Esophagus squamous epithelium (tissue), 4 donors: ENCODE data around the gene SLC24A3.

ENCODE experiments used
- POLR2A ChIP-seq, 4 donors: fragments of 450-650 bp; IDR thresholded peaks; one replicate each; pipeline ENCODE4 v1.6.1; 2017; ENCODE audit warnings: antibody characterized with exemption in 4 of 4, mild to moderate bottlenecking in 4 of 4, moderate library complexity in 3 of 4
- TF ChIP-seq, protein P1 (sequence below), 6 experiments: fragments of 450-650 bp in 4 of 6; fragments of 200-600 bp in 2 of 6; sonication (generic) in 2 of 6; IDR thresholded peaks; one replicate each; pipeline ENCODE4 v1.5.1; 2016 to 2019; ENCODE audit warnings: antibody characterized with exemption in 6 of 6, mild to moderate bottlenecking in 4 of 6, moderate library complexity in 4 of 6

- TF ChIP-seq POLR2A (IDR thresholded peaks at IDR 0.05) = no peak
- TF ChIP-seq, protein P1, sequence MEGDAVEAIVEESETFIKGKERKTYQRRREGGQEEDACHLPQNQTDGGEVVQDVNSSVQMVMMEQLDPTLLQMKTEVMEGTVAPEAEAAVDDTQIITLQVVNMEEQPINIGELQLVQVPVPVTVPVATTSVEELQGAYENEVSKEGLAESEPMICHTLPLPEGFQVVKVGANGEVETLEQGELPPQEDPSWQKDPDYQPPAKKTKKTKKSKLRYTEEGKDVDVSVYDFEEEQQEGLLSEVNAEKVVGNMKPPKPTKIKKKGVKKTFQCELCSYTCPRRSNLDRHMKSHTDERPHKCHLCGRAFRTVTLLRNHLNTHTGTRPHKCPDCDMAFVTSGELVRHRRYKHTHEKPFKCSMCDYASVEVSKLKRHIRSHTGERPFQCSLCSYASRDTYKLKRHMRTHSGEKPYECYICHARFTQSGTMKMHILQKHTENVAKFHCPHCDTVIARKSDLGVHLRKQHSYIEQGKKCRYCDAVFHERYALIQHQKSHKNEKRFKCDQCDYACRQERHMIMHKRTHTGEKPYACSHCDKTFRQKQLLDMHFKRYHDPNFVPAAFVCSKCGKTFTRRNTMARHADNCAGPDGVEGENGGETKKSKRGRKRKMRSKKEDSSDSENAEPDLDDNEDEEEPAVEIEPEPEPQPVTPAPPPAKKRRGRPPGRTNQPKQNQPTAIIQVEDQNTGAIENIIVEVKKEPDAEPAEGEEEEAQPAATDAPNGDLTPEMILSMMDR (IDR thresholded peaks at IDR 0.05) = no peak
These were observed 43.6 kb downstream of the SLC24A3 start for GRCh38 chr20:19256085-19256484.
